Hepatic stellate cell (primary cell): ENCODE data around the gene BACH2.
"Not testable (repeated sequence)": the region's sequence is repeated elsewhere in the genome, so short reads cannot be mapped to it uniquely, and the experiment has no call there.

Experiments
- DNase-seq: peaks from one replicate; pipeline ENCODE4 v3.0.0; 2011; ENCODE audit warnings: low spot score

BACH2 gene

GRCh38 chr6:89993411-89993810 is 303.2 kb downstream of the BACH2 start:
- DNase-seq, result no peak

GRCh38 chr6:89992818-89993217 is 303.8 kb downstream of the BACH2 start:
- DNase-seq, result no peak

- DNase-seq, result peak; percentile 26
Observed at GRCh38 chr6:89989742-89990141, 306.9 kb downstream of the BACH2 start.

- no peak for DNase-seq
Observed at GRCh38 chr6:89987830-89988229, 308.8 kb downstream of the BACH2 start.

GRCh38 chr6:89987140-89987539 is 309.5 kb downstream of the BACH2 start:
- no peak for DNase-seq

GRCh38 chr6:89986650-89987074 is 310.0 kb downstream of the BACH2 start:
- no peak for DNase-seq

- peak; percentile 30 for DNase-seq
Observed at GRCh38 chr6:89985751-89986493, 310.7 kb downstream of the BACH2 start.

GRCh38 chr6:89984926-89985750 is 311.5 kb downstream of the BACH2 start:
- peak; percentile 8 for DNase-seq

- no peak for DNase-seq
Observed at GRCh38 chr6:89980353-89980752, 316.3 kb downstream of the BACH2 start.

GRCh38 chr6:89979481-89980119 is 317.0 kb downstream of the BACH2 start:
- no peak for DNase-seq

- DNase-seq, result no peak
Observed at GRCh38 chr6:89978749-89979145, 317.9 kb downstream of the BACH2 start.

GRCh38 chr6:89977808-89978748 is 318.6 kb downstream of the BACH2 start:
- no peak for DNase-seq

- no peak for DNase-seq
Observed at GRCh38 chr6:89976694-89977020, 320.0 kb downstream of the BACH2 start.

GRCh38 chr6:89975991-89976693 is 320.5 kb downstream of the BACH2 start:
- no peak for DNase-seq

- DNase-seq, result no peak
Observed at GRCh38 chr6:89975366-89975765, 321.3 kb downstream of the BACH2 start.

GRCh38 chr6:89974834-89975233 is 321.8 kb downstream of the BACH2 start:
- DNase-seq, result no peak

- DNase-seq, result no peak
Observed at GRCh38 chr6:89972025-89972381, 324.6 kb downstream of the BACH2 start.

- DNase-seq, result not testable (repeated sequence)
Observed at GRCh38 chr6:89971338-89972024, 325.2 kb downstream of the BACH2 start.

GRCh38 chr6:89970609-89971337 is 325.9 kb downstream of the BACH2 start:
- DNase-seq, result peak; percentile 29

- DNase-seq, result no peak
Observed at GRCh38 chr6:89970072-89970471, 326.6 kb downstream of the BACH2 start.
